Mesodermal cell (in vitro differentiated cells): Measurements from ENCODE around the gene DZIP1L.

Experiments
- H3K27ac ChIP-seq: 2 replicates; pipeline ENCODE4 v1.7.0; 2013; ENCODE audit warnings: mild to moderate bottlenecking, low read depth, low read length, moderate library complexity; ENCODE audit not compliant: severe bottlenecking
- H3K36me3 ChIP-seq: 2 replicates; pipeline ENCODE4 v1.7.1; 2013; ENCODE audit warnings: mild to moderate bottlenecking, low read length, moderate library complexity; ENCODE audit not compliant: control insufficient read depth, insufficient read depth
- H3K4me1 ChIP-seq: one replicate; pipeline ENCODE4 v1.7.1; 2013; ENCODE audit warnings: mild to moderate bottlenecking, low read length; ENCODE audit not compliant: insufficient read depth, control insufficient read depth, poor library complexity, severe bottlenecking
- H3K4me3 ChIP-seq: 2 replicates; pipeline ENCODE4 v1.7.0; 2013; ENCODE audit warnings: low read length, control low read depth, mild to moderate bottlenecking; ENCODE audit not compliant: insufficient read depth, poor library complexity, severe bottlenecking; ENCODE audit errors: extremely low read depth
- H3K9me3 ChIP-seq: 2 replicates; pipeline ENCODE4 v1.7.1; 2013; ENCODE audit warnings: mild to moderate bottlenecking, low read length, moderate library complexity; ENCODE audit not compliant: control insufficient read depth
- WGBS, 2 experiments: methylation state at CpG; one replicate each; pipeline ENCODE4 v1.1.5; 2013; ENCODE audit warnings: missing lambda C conversion rate in 2 of 2; ENCODE audit not compliant: insufficient coverage in 2 of 2; 5-methylcytosine and 5-hydroxymethylcytosine counted together

DZIP1L gene

DNA sequence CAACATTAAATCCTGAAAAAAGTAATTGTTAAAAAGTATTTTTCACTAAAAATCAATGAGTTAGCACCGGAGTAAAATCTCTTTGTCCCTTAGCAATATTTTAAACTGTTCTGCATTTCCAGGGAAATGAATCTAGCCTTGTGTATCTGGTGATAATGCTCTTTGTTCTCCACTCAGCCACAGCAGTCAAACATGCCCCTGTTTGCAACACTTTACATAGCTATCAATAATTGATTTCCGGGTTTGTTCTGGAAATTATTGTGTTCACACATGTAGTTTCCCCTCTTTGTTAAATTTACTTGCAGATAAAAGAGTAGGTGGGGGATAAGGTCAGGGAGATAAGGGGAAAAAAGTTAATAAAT is 20.4 kb upstream of the DZIP1L start:
- no peaks in the 10 kb centered on the region for H3K9me3 ChIP-seq
- WGBS, 2 experiments, result no CpG with 5 or more reads among the region's 2 CpGs
- no peak overlapping the region for H3K4me3 ChIP-seq
- H3K36me3 ChIP-seq, result no peaks in the 10 kb centered on the region
- peak overlapping the region; percentile 16 for H3K27ac ChIP-seq
- peaks cover 9% of the 10 kb centered on the region for H3K4me1 ChIP-seq

DNA sequence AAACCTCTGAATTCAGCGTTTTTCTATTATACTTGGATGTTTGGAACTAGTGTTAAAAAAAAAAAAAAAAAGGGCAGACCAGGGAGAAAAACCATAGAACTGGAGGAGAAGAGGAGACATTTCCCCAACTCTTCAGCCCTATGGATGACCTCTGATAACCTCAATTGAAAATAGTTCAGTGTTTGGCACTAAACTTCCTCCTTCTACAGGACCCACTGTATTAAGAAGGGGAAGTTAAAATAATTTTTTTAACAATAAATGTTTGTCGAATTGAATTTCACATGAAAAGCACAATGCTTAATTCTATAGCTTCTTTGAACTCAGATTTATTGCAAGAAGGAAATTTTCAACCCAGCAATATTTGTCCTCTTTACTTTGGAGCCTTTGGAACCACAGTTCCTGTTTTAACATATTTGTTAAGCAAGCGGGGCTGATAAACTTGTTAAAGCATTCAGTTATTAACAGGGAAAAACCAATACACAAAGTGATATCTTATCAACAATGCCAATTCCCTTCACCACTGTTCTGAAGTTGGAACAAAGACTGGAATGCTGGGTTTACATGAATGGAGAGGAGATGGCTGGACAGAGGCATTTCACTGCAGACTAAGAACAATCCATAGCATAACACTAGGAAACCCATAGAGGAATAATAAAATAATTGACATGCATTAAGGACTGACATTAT is 19.9 kb upstream of the DZIP1L start:
- H3K9me3 ChIP-seq, result no peaks in the 10 kb centered on the region
- no peaks in the 10 kb centered on the region for H3K36me3 ChIP-seq
- H3K4me3 ChIP-seq, result no peak overlapping the region
- 100% methylated on average over 1 of the region's 3 CpGs; no CpG with 5 or more reads in 1 of the 2 experiments for WGBS, 2 experiments
- H3K27ac ChIP-seq, result peak overlapping the region; percentile 47
- peaks cover 4% of the 10 kb centered on the region for H3K4me1 ChIP-seq

GRCh38 chr3:138132239-138132638 is 16.8 kb upstream of the DZIP1L start, which contains the start of gene A4GNT:
Gene A4GNT (minus strand): TSS chr3:138132390. CDS start chr3:138131256, 1,134 bp downstream.
- H3K4me1 ChIP-seq, result peaks cover 3% of the 10 kb centered on the region
- no peak within 1 kb of the TSS for H3K4me3 ChIP-seq
- WGBS, 2 experiments, result 67% methylated on average over 1 of the region's 1 CpG; no CpG with 5 or more reads in 1 of the 2 experiments
- no peak within 1 kb of the TSS for H3K27ac ChIP-seq
- no peaks in the 10 kb centered on the region for H3K9me3 ChIP-seq
- H3K36me3 ChIP-seq, result no peaks in the 10 kb centered on the region

- no peaks in the 10 kb centered on the region for H3K4me1 ChIP-seq
- H3K9me3 ChIP-seq, result peaks cover 5% of the 10 kb centered on the region
- H3K27ac ChIP-seq, result no peak overlapping the region
- no peaks in the 10 kb centered on the region for H3K36me3 ChIP-seq
- no peak overlapping the region for H3K4me3 ChIP-seq
- WGBS, 2 experiments, result 92% methylated on average over 1 of the region's 1 CpG; no CpG with 5 or more reads in 1 of the 2 experiments
Observed at GRCh38 chr3:138127636-138128365, 12.4 kb upstream of the DZIP1L start.

DNA sequence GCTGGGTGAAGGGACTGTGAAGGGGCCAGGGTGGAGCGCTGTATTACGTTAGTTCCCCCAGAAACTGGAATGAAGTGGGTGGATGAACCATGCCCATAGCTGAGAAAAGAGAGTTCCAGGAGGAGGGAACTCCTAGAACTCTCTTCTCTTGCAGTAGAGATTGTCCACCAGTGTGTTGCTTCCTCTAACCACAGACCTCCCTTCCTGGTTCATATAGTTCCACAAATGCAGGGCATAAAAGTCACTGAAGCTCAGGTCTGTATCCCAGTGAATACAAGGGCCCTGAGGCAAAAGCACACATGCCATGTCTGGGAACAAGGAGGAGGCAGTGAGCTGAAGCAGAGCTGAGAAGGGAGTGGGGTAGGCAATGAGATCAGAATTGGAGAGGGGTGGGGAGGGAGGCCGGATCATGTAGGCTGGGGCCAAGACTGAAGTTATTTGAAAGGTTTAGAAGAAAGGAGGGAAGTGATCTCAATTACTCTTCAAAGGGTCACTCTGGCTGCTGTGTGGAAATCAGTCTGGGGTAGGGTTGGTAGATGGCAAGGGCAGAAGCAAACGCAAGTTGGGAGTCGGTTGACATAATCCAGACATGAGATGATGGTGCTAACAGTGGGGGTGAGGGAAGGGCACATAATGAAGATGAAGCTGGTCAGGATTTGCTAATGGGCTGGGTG is 10.3 kb upstream of the DZIP1L start:
- H3K36me3 ChIP-seq, result no peaks in the 10 kb centered on the region
- H3K4me1 ChIP-seq, result no peaks in the 10 kb centered on the region
- no peak overlapping the region for H3K4me3 ChIP-seq
- peaks cover 5% of the 10 kb centered on the region for H3K9me3 ChIP-seq
- H3K27ac ChIP-seq, result peak overlapping the region; percentile 83
- WGBS, 2 experiments, result 66 to 71% methylated on average over 5 of the region's 5 CpGs

DNA sequence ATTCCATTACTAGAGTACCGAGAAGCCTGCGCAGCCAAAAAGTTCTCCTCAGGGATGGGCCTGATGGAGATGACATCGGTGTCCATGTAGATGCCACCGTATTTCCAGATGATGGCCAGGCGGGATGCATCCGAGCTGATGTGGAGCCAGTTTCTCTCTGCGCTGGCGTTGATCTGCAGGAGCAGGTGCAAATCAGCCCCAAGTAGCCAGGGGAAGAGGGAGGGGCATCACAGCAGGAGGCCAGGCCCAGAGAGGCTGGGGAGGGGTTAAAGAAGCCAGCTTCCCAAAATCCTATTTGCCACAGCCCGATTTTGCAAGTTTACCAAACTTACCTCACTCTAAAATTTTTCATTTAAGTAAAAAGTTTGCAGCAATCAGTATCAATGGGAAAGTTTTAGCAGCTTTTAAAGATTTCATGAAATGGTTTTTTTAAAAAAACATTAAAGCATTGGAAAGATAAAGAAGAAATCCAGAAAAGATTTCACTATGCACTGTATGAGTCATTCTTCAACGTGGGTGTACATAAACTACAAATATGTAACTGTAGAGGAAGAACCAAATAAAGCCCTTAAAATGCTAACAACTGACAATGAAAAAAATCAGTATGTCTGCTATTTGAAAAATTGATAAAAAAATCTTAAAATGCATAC is 9.4 kb upstream of the DZIP1L start:
- H3K4me1 ChIP-seq, result no peaks in the 10 kb centered on the region
- H3K27ac ChIP-seq, result peak overlapping the region; percentile 83
- 91% methylated on average over 8 of the region's 10 CpGs for WGBS, 2 experiments
- H3K9me3 ChIP-seq, result peaks cover 5% of the 10 kb centered on the region
- H3K36me3 ChIP-seq, result no peaks in the 10 kb centered on the region
- H3K4me3 ChIP-seq, result no peak overlapping the region

- Histone ChIP-seq H3K36me3 (no peaks in the 10 kb centered on the region), H3K27ac (no peak overlapping the region), H3K9me3 (peaks cover 5% of the 10 kb centered on the region), H3K4me1 (no peaks in the 10 kb centered on the region), H3K4me3 (no peak overlapping the region)
- WGBS, 2 experiments, result 83 to 86% methylated on average over 1 to 3 of the region's 6 CpGs
Observed at GRCh38 chr3:138124188-138124587, 8.8 kb upstream of the DZIP1L start.

- Histone ChIP-seq H3K36me3 (no peaks in the 10 kb centered on the region), H3K27ac (no peak overlapping the region), H3K4me3 (no peak overlapping the region), H3K4me1 (peaks cover 8% of the 10 kb centered on the region), H3K9me3 (peaks cover 9% of the 10 kb centered on the region)
- 71 to 83% methylated on average over 1 to 2 of the region's 4 CpGs for WGBS, 2 experiments
Observed at GRCh38 chr3:138119423-138119766, 4.0 kb upstream of the DZIP1L start.

DNA sequence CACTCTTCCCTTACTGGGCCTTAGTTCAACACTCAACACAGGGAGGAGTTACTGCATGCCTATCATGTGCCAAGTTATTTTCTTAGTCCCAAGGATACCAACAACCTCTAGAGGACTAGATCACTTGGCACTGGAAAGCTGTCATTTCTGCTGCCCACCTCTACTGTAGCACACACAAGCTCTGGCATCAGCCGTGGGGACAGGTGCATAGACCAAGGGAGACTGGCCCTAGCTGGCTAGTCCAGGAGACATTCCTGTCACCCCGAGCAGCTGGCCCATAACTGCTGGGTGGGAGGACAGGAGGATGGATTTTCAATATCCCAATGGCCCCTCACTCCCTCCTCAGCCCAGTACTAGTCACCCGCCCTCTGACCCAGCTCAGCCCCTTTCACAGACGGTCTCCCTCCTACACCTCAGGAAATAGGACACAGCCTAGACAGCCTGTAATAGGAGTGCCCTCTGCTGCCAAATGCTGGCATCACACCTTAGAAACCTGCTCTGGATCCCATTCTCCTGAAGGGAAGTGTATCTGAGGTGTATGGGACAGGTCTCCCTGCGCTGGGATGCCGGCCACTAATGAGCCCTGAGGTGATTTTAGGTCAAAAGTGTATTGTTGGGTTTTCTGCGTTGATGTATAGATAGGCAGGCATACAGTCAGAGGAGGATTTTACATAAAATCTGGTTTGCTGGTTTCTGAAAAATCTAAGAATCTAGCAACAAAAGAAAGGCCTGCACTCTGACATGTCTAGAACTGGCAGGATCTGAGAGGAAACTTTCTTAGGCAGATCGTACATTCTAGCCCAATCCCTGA is 3.4 kb upstream of the DZIP1L start:
- H3K4me3 ChIP-seq, result no peak overlapping the region
- peaks cover 6% of the 10 kb centered on the region for H3K9me3 ChIP-seq
- WGBS, 2 experiments, result 33 to 41% methylated on average over 5 to 7 of the region's 8 CpGs
- H3K4me1 ChIP-seq, result peaks cover 12% of the 10 kb centered on the region
- no peak overlapping the region for H3K27ac ChIP-seq
- H3K36me3 ChIP-seq, result no peaks in the 10 kb centered on the region

DNA sequence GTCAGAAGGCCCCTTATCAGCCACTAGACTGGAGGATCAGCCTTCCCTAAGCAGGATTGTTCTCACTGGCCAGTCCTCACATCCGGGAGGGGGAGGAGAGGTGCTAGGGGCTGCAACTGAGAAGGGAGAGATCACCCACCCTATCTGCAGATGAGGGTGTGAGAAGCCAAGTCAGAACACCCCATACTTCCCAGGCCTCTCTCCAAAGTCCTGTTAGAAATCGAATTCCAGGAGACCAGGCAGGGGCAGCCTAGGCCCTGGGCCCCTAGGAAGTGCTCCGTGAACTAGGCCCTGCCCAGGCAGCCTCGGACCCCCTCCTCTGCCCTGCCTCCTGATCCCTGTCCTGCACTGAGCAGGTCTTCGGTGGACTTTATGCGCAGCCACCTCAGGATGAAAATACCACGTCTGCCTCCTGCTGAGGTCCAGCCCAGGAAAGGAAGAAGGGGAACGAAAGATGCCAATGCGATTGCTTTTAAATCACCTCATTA is 933 bp downstream of the DZIP1L start:
- Histone ChIP-seq H3K27ac (peak overlapping the region; percentile 93), H3K4me1 (peaks cover 28% of the 10 kb centered on the region), H3K36me3 (peaks cover 20% of the 10 kb centered on the region), H3K9me3 (peaks cover 4% of the 10 kb centered on the region), H3K4me3 (peak overlapping the region; percentile 91)
- 0% methylated on average over 3 to 6 of the region's 9 CpGs for WGBS, 2 experiments
